Glutamatergic neuron (in vitro differentiated cells): Measurements from ENCODE around the gene CAMTA1. TPM values are rescaled to one million over a fixed set of nuclear protein-coding genes. Genes with fewer than 3 reads are reported as not detected.

ENCODE experiments used
- DNase-seq: peaks from one replicate; pipeline ENCODE4 v3.0.0; 2022
- H3K27ac Mint-ChIP-seq: one replicate; pipeline ENCODE4 v1.8.0; 2020; ENCODE audit warnings: mild to moderate bottlenecking, mixed read lengths, inconsistent platforms; ENCODE audit not compliant: unreplicated experiment
- H3K27me3 Mint-ChIP-seq: one replicate; pipeline ENCODE4 v1.8.0; 2020; ENCODE audit warnings: mild to moderate bottlenecking, moderate library complexity, mixed read lengths, inconsistent platforms; ENCODE audit not compliant: unreplicated experiment
- H3K36me3 Mint-ChIP-seq: one replicate; pipeline ENCODE4 v1.8.0; 2020; ENCODE audit warnings: mild to moderate bottlenecking, mixed read lengths, inconsistent platforms; ENCODE audit not compliant: unreplicated experiment
- H3K4me1 Mint-ChIP-seq: one replicate; pipeline ENCODE4 v1.8.0; 2020; ENCODE audit warnings: mild to moderate bottlenecking, low read depth, mixed read lengths, inconsistent platforms; ENCODE audit not compliant: unreplicated experiment
- H3K4me3 Mint-ChIP-seq: one replicate; pipeline ENCODE4 v1.8.0; 2020; ENCODE audit warnings: mild to moderate bottlenecking, mixed read lengths, inconsistent platforms; ENCODE audit not compliant: unreplicated experiment
- H3K9me3 Mint-ChIP-seq: one replicate; pipeline ENCODE4 v1.8.0; 2020; ENCODE audit warnings: mild to moderate bottlenecking, moderate library complexity, mixed read lengths, inconsistent platforms; ENCODE audit not compliant: unreplicated experiment
- total RNA-seq: library from RNA; stranded (reverse); fragmentation: NEBNext Ultra II Directional; extraction: Animal tissue kit (Norgen Biotek cat#: 25700); gene quantifications from one replicate; pipeline ENCODE4 v1.2.1, GENCODE V29; 2021; ENCODE audit not compliant: unreplicated experiment
- TF ChIP-seq, protein P1 (sequence below): fragments of 200-600 bp; sonication (generic); IDR thresholded peaks from one replicate; pipeline ENCODE4 v1.5.0; 2021; ENCODE audit not compliant: partially characterized antibody, unreplicated experiment

The CAMTA1 gene
- total RNA-seq, 1 donor from 2014 or later, result 77.2 TPM

DNA sequence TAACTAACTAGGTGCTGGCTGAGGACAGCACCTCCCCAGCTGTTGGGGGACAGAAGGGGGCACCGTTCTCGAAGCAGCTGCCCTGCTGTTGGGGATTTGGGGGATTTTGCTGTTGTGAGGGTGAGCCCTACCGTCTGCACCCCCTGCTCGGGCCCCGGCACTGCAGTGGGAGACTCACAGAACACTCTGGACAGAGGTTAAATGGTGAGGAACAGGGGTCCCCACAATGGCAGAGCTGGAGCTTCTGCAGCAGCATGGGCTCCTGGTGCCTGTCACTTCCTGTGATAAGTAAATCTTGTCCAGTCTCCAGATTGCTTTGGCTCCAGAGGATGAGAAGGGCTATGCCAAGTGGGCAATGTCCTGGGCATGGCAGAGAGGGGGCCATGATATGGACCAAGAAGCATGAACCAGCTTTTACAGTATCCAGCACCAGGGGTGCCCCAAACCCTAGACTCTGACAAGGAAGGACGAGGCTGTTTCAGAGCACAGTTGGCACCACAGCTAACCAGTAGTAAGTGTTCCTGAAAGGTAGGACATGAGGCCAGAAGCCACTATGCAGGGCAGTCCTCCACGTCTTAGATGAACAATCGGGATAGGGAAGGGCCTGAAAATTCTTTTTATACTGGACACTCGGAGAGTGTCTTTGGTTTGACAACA, 620.7 kb downstream of the CAMTA1 start:
- no peak for DNase-seq
- H3K36me3 Mint-ChIP-seq, result no peaks in the 10 kb centered on the region
- peaks cover 8% of the 10 kb centered on the region for H3K9me3 Mint-ChIP-seq
- no peak overlapping the region for H3K27ac Mint-ChIP-seq
- no peak overlapping the region for H3K4me3 Mint-ChIP-seq
- TF ChIP-seq, protein P1, sequence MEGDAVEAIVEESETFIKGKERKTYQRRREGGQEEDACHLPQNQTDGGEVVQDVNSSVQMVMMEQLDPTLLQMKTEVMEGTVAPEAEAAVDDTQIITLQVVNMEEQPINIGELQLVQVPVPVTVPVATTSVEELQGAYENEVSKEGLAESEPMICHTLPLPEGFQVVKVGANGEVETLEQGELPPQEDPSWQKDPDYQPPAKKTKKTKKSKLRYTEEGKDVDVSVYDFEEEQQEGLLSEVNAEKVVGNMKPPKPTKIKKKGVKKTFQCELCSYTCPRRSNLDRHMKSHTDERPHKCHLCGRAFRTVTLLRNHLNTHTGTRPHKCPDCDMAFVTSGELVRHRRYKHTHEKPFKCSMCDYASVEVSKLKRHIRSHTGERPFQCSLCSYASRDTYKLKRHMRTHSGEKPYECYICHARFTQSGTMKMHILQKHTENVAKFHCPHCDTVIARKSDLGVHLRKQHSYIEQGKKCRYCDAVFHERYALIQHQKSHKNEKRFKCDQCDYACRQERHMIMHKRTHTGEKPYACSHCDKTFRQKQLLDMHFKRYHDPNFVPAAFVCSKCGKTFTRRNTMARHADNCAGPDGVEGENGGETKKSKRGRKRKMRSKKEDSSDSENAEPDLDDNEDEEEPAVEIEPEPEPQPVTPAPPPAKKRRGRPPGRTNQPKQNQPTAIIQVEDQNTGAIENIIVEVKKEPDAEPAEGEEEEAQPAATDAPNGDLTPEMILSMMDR, result no peak
- H3K27me3 Mint-ChIP-seq, result no peaks in the 10 kb centered on the region
- H3K4me1 Mint-ChIP-seq, result no peaks in the 10 kb centered on the region

DNA sequence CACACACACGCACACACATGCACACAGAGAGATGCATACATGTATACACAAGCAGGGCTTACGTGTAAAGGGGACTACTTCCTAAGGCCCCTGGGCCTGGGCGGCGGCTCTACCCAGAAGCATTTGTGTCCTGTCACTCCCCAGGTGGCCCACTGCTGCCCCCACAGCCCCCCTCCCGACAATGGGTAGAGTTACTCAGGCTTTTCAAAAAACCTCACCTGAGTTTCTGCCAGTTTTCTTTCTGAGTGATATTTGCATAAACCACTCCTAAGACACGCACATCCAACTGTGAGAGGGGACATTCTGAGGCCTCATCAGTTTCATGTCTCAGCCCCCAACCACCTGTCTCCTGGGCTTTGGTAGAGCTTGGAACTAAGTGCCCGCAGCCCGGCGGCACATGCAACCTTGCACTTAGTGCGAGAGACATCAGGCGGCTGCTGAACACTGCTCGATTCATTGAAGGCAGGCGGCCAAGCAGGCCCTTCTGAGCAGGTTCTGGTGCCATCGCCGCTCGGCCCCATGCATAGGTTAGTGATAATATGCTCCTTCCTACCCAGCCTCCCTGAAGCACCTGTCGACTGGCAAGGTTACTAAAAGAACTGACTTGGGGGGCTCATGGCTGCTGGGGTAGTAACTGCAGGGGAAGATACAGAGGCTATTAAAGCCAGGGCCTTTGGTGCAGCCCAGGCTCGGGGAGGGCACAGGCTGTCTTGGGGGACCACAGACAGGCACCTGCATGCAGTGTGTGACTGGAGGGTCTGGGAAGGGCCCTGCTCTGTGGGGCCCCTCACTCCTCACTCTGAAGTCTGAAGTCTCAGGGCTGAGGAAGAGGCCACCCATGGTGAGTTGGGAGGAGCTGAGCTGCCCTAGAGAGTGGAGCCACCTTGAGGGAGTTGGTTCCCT, 621.6 kb downstream of the CAMTA1 start:
- no peak overlapping the region for H3K27ac Mint-ChIP-seq
- TF ChIP-seq, protein P1, result no peak
- H3K4me1 Mint-ChIP-seq, result no peaks in the 10 kb centered on the region
- peaks cover 8% of the 10 kb centered on the region for H3K9me3 Mint-ChIP-seq
- H3K27me3 Mint-ChIP-seq, result no peaks in the 10 kb centered on the region
- no peak overlapping the region for H3K4me3 Mint-ChIP-seq
- DNase-seq, result no peak
- H3K36me3 Mint-ChIP-seq, result no peaks in the 10 kb centered on the region

DNA sequence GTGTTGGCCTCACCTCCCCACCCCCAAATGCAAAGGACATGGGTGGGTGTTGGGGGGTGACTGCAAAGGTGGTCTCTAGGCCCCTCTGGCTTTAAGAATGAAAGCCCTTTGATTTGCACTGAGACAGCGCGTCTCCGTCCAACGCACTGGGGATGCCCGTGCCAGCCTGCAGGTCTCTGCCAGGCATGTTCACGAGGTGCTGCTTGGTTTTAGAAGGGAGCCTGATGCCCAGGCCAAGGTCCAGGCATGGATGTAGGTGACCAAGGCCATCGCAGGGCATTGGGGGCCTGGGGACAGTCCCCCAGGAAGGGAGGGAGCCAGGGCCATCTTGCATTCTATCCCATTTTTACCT, 622.3 kb downstream of the CAMTA1 start:
- H3K27me3 Mint-ChIP-seq, result no peaks in the 10 kb centered on the region
- H3K4me1 Mint-ChIP-seq, result no peaks in the 10 kb centered on the region
- no peak overlapping the region for H3K4me3 Mint-ChIP-seq
- TF ChIP-seq, protein P1, result no peak
- no peaks in the 10 kb centered on the region for H3K36me3 Mint-ChIP-seq
- peaks cover 8% of the 10 kb centered on the region for H3K9me3 Mint-ChIP-seq
- no peak for DNase-seq
- H3K27ac Mint-ChIP-seq, result no peak overlapping the region

DNA sequence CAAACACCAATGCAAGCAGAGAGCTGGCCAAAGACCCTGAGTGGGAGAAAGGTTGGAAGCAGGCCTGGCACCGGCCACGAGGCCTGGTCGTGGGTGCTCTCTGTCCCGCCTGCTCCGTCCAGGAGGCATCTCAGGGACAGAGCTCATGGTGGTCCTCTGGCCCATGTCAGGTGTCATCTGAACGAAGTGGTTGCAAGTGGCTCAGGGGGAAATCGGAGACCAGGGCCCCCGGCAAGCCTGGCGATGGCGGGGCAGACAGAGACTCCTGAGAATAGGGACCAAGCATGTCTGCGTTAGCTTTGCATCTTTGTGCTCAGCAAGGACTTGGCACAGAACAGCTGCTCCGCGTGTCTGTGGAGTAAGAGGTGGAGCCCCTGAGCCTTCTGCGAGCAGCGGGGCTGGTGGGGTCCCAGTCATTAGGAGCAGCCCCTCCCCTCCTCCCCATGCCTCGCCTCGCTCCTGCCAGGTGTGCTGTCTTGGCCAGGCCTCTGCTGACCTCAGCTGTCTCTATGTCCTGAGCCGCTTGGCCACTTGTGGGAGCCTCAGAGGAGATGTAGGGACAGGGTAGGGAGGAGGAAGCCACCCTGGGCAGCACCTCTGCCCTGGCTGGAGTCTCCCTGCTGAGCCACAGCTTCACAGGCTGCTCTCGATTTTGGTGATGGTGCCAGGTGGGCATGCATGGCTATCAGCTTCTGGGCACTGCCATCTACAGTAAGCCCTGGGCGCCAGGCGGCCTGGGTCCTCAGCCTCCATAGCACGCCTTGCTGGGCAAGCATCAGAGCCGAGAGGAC, 622.9 kb downstream of the CAMTA1 start:
- TF ChIP-seq, protein P1, result no peak
- Mint-ChIP-seq H3K27ac (no peak overlapping the region), H3K9me3 (peaks cover 8% of the 10 kb centered on the region), H3K4me3 (no peak overlapping the region), H3K36me3 (no peaks in the 10 kb centered on the region), H3K4me1 (no peaks in the 10 kb centered on the region), H3K27me3 (no peaks in the 10 kb centered on the region)
- no peak for DNase-seq
